RWPE1 (cell line): ENCODE measurements around the gene ZNF567.

Experiments
- CTCF ChIA-PET: fragments of 350-600 bp; sonication (Branson Sonifier 250); formaldehyde crosslinking; extraction: SDS; loops from one replicate; lab custom pipeline; 2021; lab: Yijun Ruan, JAX
- POLR2A ChIA-PET: fragments of 400-600 bp; formaldehyde crosslinking; extraction: SDS; loops from one replicate; lab custom pipeline; 2020; ENCODE audit warnings: antibody characterized with exemption; ENCODE audit not compliant: low non-redundant PET; lab: Yijun Ruan, JAX
- DNase-seq: peaks from one replicate; pipeline ENCODE4 v3.0.0; 2012; ENCODE audit warnings: low spot score
- H3K27ac ChIP-seq: fragments of 450-650 bp; 2 replicates; pipeline ENCODE4 v1.5.1; 2017
- TF ChIP-seq, protein P1 (sequence below): fragments of 450-650 bp; conservative IDR thresholded peaks from 2 replicates; pipeline ENCODE4 v1.5.1; 2017; ENCODE audit warnings: low read depth, mild to moderate bottlenecking

The ZNF567 gene

DNA sequence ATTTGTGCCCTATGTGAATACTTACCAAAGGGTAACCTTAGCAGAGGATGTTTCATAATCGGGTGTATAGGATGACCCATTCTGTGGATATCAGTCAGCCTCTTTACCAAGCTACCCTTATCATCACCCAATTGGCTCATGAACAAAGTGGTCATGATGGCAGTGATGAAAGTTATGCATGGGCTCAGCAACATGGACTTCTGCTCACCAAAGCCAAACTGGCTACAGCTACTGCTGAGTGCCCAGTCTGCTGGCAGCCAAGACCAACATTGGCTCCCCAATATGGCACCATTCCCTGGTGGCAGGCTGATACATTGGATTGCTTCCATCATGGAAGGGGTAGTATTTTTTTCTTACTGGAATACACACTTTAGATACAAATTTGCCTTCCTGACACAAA is 15.0 kb upstream of the ZNF567 start:
- H3K27ac ChIP-seq, result no peak overlapping the region
- no peak for DNase-seq
- POLR2A ChIA-PET, result no interaction called here
- TF ChIP-seq, protein P1, sequence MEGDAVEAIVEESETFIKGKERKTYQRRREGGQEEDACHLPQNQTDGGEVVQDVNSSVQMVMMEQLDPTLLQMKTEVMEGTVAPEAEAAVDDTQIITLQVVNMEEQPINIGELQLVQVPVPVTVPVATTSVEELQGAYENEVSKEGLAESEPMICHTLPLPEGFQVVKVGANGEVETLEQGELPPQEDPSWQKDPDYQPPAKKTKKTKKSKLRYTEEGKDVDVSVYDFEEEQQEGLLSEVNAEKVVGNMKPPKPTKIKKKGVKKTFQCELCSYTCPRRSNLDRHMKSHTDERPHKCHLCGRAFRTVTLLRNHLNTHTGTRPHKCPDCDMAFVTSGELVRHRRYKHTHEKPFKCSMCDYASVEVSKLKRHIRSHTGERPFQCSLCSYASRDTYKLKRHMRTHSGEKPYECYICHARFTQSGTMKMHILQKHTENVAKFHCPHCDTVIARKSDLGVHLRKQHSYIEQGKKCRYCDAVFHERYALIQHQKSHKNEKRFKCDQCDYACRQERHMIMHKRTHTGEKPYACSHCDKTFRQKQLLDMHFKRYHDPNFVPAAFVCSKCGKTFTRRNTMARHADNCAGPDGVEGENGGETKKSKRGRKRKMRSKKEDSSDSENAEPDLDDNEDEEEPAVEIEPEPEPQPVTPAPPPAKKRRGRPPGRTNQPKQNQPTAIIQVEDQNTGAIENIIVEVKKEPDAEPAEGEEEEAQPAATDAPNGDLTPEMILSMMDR, result no peak
- CTCF ChIA-PET, result no interaction called here

DNA sequence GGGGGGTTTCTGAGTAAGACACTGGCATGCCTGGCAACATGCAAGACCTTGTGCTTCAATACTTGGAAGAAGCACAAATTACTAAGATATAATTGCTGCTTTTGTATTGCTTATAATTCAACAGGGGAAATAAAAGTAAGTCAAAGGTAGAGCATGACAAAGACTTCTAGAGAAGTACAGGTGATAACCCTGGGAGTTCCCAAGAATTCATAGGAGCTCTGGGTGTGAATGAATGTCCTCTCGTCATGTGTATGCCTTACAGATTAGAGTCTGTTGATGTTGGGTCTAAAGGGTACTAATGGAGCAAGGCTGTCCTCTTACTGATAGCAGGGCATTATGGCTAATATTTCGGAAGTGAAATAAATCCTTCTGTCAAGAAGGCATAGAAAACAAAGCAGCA is 13.2 kb upstream of the ZNF567 start:
- H3K27ac ChIP-seq, result no peak overlapping the region
- TF ChIP-seq, protein P1, result no peak
- POLR2A ChIA-PET, result no interaction called here
- DNase-seq, result no peak
- CTCF ChIA-PET, result no interaction called here

DNA sequence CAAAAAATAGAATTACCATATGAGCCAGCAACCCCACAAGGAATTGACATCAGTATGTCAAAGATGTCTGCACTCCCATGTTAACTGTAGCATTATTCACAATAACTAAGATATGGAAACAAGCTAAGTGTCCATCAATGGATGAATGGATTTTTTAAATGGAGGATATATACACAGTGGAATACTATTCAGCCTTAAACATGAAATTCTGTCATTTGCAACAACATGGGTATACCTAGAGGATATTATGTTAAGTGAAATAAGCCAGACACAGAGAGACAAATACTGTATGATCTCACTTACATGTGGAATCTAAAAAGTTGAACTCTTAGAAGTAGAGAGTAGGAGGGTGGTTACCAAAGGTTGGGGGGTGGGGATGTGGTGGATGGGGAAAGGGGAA is 8.0 kb upstream of the ZNF567 start:
- CTCF ChIA-PET, result no interaction called here
- H3K27ac ChIP-seq, result no peak overlapping the region
- POLR2A ChIA-PET, result no interaction called here
- TF ChIP-seq, protein P1, result no peak
- DNase-seq, result no peak

DNA sequence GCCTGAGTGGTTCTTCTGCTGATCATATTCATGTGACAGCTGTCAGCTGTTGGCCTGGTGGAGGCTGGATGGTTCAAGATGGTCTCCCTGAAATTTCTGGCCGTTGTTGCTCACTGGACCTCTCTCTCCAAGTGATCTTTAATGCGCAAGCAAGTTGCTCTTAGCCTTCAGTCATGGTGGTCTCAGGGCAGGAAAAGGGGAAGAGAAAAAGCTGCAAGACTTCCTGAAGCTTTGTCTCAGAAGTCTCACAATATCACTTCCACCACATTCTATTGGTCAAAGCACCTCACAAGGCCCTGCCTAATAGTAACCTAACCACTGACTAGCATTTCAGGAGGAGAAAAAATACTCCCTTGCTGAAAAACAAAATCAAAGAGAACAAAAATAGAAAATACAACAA is 1.6 kb upstream of the ZNF567 start:
- H3K27ac ChIP-seq, result no peak overlapping the region
- TF ChIP-seq, protein P1, result no peak
- CTCF ChIA-PET, result no interaction called here
- POLR2A ChIA-PET, result no interaction called here
- no peak for DNase-seq

DNA sequence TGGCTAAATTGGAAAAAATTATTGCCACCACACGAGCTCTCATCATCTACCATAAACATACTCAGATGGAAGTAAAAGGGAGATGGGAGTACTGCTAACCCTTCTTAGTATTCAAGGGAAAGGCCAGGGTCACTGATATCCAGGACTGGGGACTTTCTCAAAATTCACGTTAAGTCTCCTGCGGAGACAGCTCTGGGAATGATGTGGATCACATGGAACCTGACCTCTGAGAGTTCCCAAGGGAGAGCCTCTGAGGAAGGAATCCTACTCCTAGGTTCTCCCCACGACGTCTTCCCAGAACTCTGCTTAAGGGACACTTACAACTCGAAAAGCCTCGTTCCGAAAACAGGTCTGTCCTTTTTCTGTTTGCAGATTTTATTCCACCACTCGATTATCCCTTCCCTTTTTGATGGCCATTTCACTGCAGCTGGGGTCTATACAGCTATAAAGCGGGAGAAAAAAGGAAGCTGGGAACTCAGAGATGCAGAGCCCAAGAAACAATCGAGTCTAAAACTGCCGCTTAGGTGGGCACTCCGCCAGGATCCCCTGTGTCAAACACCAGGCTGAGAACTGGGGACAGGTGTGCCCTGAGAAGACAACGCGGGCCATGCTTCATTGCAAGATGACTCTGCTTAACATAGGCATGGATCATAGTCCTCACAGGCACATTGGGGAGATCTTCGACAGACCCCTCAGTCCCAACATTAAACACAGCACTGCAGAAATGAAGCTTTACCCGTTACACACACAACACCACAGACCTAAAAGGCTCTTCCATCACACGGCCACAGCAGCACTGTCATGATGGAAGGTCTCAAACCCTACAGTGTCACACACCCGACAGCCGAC is 823 bp upstream of the ZNF567 start:
- TF ChIP-seq, protein P1, result no peak
- POLR2A ChIA-PET, result no interaction called here

DNA sequence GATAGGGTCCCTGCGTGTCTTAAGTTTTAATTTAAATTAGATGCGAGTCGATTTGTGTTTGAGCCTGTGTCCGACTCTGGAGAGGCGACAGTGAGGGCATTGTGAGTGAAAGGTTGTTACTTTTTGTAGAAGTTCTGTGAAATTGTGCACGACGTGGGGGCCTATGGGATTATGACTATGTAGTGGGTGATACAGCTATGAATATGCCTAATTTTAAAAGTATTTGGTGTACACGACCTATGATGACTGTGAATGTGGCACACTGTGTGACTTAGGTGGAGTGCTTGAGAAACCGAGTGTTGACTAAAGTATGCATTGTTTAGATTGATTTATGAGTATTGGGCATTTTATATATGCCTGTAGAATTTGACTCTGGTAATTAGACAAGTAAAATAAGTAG is 646 bp downstream of the ZNF567 start:
- CTCF ChIA-PET, result no interaction called here
- POLR2A ChIA-PET, result no interaction called here

More for the DNA sequence above, 823 bp upstream of the ZNF567 start:
- CTCF ChIA-PET, result interaction anchor here (0.6 kb wide), 1 partner anchor 266 kb away, joined by 3 read pairs; no protein-coding TSS in a partner anchor
- no peak for DNase-seq
- H3K27ac ChIP-seq, result peak overlapping the region; percentile 77

More for the DNA sequence above, 646 bp downstream of the ZNF567 start:
- TF ChIP-seq, protein P1, result no peak
- H3K27ac ChIP-seq, result peak overlapping the region; percentile 77
- DNase-seq, result no peak
